ENCODE measurements around the gene CDC42EP1.

CDC42EP1 gene

DNA sequence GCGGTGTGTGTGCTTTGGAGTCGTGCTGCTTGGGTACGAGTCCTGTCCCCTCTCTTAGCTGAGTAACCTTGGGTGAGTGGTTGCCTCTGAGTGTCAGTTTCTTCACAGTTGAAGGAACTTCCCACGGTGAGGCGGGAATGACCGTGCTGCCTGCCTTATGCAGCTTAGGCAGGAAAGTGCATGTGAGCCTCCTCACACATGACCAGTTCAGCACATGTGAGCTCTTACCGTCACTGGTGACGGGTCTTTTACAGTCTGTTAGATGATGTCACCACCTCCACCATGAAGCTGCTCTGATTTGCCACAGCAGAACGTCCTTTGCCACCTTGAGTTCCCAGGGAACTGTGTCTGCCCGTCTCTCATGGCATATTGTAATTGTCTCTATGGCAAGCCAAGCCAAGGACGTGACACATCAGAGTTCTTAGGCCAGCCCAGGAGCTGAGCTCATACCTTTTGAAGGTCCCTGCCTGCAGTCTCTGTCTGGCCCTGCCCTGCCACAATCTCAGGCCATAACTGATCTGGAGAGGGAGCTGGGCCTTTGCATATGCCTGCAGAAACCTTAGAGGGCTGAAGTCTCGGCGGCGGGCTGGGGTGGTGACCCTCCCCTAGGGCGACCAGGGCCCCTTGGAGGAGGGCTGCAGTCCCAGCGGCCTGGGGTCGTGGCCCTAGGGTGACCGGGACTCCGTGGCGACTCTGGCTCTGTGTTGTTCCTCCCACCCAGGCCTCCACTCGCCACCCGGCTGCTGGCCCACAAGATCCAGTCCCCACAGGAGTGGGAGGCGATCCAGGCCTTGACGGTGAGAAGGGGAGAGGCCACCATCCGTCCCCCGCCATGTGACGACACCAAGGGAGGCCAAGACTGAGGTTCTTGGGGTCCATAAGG, 56.2 kb downstream of the CDC42EP1 start:
- DNase-seq, result no peak

DNA sequence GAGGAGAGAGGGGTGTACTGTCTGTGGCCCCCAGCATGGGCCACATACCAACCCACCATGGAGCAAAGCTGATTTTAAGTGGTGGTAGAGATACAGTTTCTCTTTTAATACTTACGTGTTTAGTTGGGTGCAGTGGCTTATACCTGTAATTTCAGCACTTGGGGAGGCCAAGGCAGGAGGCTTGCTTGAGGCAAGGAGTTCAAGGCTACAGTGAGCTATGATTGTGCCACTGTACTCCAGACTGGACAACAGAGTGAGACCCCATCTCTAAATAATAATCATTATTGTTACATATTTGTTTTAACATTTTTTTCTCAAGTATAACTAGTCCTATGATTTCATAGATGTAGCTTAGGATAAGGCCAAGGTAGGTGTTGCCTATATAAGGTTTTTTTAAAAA, 57.2 kb downstream of the CDC42EP1 start:
- no peak for DNase-seq

DNA sequence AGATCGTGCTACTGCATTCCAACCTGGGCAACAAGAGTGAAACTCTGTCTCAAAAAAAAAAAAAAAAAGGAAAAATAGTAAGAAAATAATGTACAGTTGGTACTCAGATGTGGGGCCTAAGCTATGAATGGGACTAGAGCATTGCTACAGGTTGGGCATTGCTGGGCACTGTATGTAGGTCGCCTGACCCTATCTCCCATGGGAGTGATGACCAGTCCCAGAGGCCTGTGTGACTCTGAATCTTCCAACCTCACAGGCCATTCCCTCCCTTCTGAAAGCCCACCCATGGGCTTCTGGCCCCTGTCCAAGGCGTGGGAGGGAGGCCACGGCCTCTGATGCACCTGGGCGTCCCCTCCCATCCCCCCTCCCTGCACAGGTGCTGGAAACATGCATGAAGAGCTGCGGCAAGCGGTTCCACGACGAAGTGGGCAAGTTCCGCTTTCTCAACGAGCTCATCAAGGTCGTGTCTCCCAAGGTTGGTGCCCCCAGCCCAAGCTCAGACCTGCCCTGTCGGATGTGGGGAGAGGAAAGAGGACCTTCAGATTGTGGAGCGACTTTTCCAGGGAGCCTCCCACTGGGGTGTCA, 57.9 kb downstream of the CDC42EP1 start:
- no peak for DNase-seq

DNA sequence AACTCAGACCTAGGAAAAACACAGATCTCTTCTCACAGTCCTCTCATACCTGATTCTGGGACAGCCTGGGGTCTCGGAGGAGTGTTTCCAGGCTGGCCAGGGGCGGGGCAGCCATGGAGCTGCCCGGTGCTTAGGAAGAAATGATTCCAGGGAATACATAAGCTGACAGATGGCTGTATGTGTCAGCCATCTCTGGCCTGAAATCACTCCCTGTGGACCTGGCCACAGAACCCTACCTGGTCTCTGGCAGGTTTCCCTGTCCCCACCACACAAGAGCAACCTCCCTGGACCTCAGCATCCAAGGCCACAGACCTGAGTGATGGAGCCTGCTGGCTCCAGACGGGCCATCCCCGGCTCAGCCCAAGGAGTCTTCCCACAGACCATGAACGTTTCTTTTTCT, 58.4 kb downstream of the CDC42EP1 start:
- no peak for DNase-seq

Measured in bone marrow (tissue), 2 donors.